Kidney capillary endothelial cell (primary cell): ENCODE data around the gene FN3KRP.
"Not testable (repeated sequence)": the region's sequence is repeated elsewhere in the genome, so short reads cannot be mapped to it uniquely, and the experiment has no call there.

Source experiments
- DNase-seq: peaks from one replicate; pipeline ENCODE4 v3.0.0-alpha.2; 2018; ENCODE audit warnings: low spot score

FN3KRP gene

GRCh38 chr17:82743344-82744219, 27.1 kb downstream of the FN3KRP start:
- DNase-seq, result no peak

DNA sequence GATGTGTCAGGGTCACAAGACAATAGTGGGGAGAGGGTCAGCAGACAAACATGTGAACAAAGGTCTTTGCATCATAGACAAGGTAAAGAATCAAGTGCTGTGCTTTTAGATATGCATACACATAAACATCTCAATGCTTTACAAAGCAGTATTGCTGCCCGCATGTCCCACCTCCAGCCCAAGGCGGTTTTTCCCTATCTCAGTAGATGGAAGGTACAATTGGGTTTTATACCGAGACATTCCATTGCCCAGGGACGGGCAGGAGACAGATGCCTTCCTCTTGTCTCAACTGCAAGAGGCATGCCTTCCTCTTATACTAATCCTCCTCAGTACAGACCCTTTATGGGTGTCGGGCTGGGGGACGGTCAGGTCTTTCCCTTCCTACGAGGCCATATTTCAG, 28.2 kb downstream of the FN3KRP start:
- not testable (repeated sequence) for DNase-seq

DNA sequence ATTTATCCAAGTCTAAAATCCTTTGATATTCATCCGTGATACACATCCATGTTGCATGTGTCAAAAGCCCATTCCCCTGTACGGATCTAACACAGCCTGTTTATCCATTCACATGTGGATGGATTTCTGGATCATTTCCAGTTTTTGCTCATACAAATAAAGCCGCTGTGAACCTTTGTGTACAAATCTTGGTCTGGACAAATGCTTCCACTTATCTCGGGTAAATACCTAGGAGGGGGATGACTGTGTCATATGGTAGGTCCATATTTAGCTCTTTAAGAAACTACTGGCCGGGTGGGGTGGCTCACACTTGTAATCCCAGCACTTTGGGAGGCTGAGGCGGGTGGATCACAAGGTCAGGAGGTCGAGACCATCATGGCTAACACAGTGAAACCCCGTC, 29.0 kb downstream of the FN3KRP start:
- no peak for DNase-seq

GRCh38 chr17:82748756-82749155, 32.2 kb downstream of the FN3KRP start:
- no peak for DNase-seq

GRCh38 chr17:82750241-82750908, 33.9 kb downstream of the FN3KRP start:
- DNase-seq, result no peak

DNA sequence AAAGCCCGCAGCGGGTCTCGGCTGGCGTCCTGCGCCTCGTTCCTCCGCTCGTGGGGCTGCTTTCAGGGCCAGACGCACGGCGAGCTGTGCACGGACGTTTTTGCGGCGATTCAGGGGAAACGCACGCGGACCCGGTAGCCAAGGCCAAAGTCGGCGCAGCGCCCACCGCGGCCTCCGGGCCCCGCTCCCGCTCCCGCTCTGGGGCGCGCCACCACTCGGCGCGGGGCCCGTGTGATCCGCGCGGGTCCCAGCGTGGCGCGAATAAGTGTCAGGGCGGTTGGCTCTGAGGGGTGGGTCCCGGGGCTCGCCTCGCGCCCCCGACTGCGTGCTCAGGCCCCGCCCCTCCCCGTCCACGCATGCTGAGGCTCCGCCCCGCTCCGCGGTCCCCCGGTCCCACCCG, 34.7 kb downstream of the FN3KRP start:
- no peak for DNase-seq

- peak; percentile 72 for DNase-seq
These were observed 35.3 kb downstream of the FN3KRP start, which contains the start of gene TBCD for GRCh38 chr17:82751571-82752370. TBCD (plus strand) TSS chr17:82752065; CDS start chr17:82752194, 129 bp downstream.

GRCh38 chr17:82752371-82753200, 36.1 kb downstream of the FN3KRP start:
- DNase-seq, result no peak

- DNase-seq, result no peak
These were observed 36.6 kb downstream of the FN3KRP start for GRCh38 chr17:82753201-82753464.

- no peak for DNase-seq
These were observed 38.0 kb downstream of the FN3KRP start for GRCh38 chr17:82754297-82755208.

- DNase-seq, result no peak
These were observed 39.7 kb downstream of the FN3KRP start for GRCh38 chr17:82756166-82756565.

GRCh38 chr17:82765371-82765770, 48.9 kb downstream of the FN3KRP start:
- DNase-seq, result no peak

- DNase-seq, result peak; percentile 48
These were observed 50.7 kb downstream of the FN3KRP start for GRCh38 chr17:82767041-82767754.

- DNase-seq, result no peak
These were observed 52.5 kb downstream of the FN3KRP start for GRCh38 chr17:82769041-82769440.

DNA sequence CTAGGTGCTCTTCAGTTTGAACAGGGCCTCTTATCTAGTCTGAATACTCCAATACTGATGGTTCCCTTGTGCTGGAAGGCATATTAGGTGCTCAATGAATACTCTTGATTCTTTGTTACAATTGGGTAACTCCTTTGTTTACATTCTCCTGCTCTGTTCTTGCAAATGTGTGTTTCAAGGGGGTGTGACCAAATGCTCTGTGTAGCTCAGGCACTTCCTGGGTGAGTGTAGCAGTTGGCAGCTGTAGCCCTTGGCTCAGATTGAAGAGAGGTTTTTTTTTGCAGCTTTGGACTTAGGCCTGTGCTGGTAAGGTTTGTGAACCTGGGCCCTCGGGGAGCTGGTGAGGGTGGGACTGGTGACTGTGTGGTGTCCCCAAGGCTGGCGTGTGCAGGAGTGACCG, 55.5 kb downstream of the FN3KRP start:
- DNase-seq, result no peak

GRCh38 chr17:82774456-82774855, 58.0 kb downstream of the FN3KRP start:
- not testable (repeated sequence) for DNase-seq

- peak; percentile 36 for DNase-seq
These were observed 58.7 kb downstream of the FN3KRP start for GRCh38 chr17:82775001-82775823.

DNA sequence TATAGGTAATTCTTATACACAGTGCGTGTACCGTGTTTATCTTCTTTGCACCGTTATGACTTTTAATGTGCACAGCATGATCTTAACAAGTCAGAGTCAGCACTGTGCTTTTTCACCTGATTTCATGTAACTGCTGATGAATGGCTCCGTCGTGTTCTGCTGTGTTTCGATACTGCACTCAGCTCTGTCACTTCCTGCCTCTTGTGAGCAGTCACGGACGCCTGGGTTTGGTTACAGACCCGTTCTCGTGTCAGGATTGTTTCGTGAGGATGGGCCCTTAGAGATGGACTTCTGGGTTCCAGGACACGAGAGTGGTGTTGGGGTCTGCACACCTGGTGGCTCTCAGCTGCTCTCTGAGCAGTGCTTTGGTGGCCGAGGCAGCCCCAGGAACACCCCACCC, 59.9 kb downstream of the FN3KRP start:
- no peak for DNase-seq
